Liver (tissue), 9 donors: ENCODE results near the gene DSTN. TPM values are rescaled to one million over a fixed set of nuclear protein-coding genes. Genes with fewer than 3 reads are reported as not detected.

Experiments used
- DNase-seq: peaks from one replicate; pipeline ENCODE4 v3.0.0-alpha.2; 2017; ENCODE audit warnings: low spot score
- H3K27ac ChIP-seq, 2 donors: one replicate each; pipeline ENCODE4 v1.7.0; 2013; ENCODE audit warnings: inconsistent platforms in 2 of 2, low read length in 2 of 2, control low read depth in 1 of 2, low read depth in 1 of 2, mild to moderate bottlenecking in 1 of 2
- H3K27me3 ChIP-seq, 4 donors: one replicate each; pipeline versions ENCODE4 v1.6.1 to v1.7.0; 2013; ENCODE audit warnings: low read length in 3 of 4, inconsistent platforms in 1 of 4, mild to moderate bottlenecking in 1 of 4, moderate library complexity in 1 of 4; ENCODE audit not compliant: control insufficient read depth in 4 of 4, insufficient read depth in 4 of 4
- H3K36me3 ChIP-seq, 4 donors: one replicate each; pipeline versions ENCODE4 v1.6.1 to v1.7.0; 2013; ENCODE audit warnings: low read length in 3 of 4, mild to moderate bottlenecking in 3 of 4, low read depth in 1 of 4, moderate library complexity in 1 of 4; ENCODE audit not compliant: control insufficient read depth in 4 of 4, insufficient read depth in 3 of 4
- H3K4me1 ChIP-seq, 4 donors: one replicate each; pipeline versions ENCODE4 v1.6.1 to v1.7.0; 2013; ENCODE audit warnings: low read length in 3 of 4, mild to moderate bottlenecking in 3 of 4, moderate library complexity in 1 of 4; ENCODE audit not compliant: control insufficient read depth in 4 of 4, insufficient read depth in 4 of 4
- H3K4me3 ChIP-seq, 3 donors: one replicate each; pipeline versions ENCODE4 v1.6.1 to v1.7.0; 2013; ENCODE audit warnings: low read length in 3 of 3, control low read depth in 1 of 3, low read depth in 1 of 3, mild to moderate bottlenecking in 1 of 3
- H3K9ac ChIP-seq, 2 donors: one replicate each; pipeline ENCODE4 v1.7.0; 2013; ENCODE audit warnings: low read length in 2 of 2, mild to moderate bottlenecking in 2 of 2, moderate library complexity in 2 of 2, control low read depth in 1 of 2, low read depth in 1 of 2
- H3K9me3 ChIP-seq, 4 donors: one replicate each; pipeline versions ENCODE4 v1.6.1 to v1.7.0; 2013; ENCODE audit warnings: low read length in 3 of 4; ENCODE audit not compliant: control insufficient read depth in 4 of 4
- CTCF ChIP-seq: fragments of 150-350 bp; IDR thresholded peaks from 2 replicates; pipeline ENCODE4 v1.5.1; 2017; ENCODE audit warnings: improper control_type of control experiment, low read depth, low read length; ENCODE audit not compliant: missing input control
- EGR1 ChIP-seq, 2 donors: IDR thresholded peaks; 2 replicates each; pipeline ENCODE4 v1.6.1; 2016 to 2018; ENCODE audit warnings: antibody characterized with exemption in 2 of 2, low read depth in 2 of 2
- FOXA1 ChIP-seq: IDR thresholded peaks from 2 replicates; pipeline ENCODE4 v1.6.1; 2016; ENCODE audit warnings: antibody characterized with exemption
- FOXA2 ChIP-seq: IDR thresholded peaks from 2 replicates; pipeline ENCODE4 v1.6.1; 2016; ENCODE audit warnings: antibody characterized with exemption
- GABPA ChIP-seq, 2 donors: IDR thresholded peaks in 1 of 2; conservative IDR thresholded peaks in 1 of 2; 2 replicates each; pipeline ENCODE4 v1.6.1; 2016; ENCODE audit warnings: antibody characterized with exemption in 2 of 2, mild to moderate bottlenecking in 1 of 2, moderate library complexity in 1 of 2
- HNF4G ChIP-seq: IDR thresholded peaks from 2 replicates; pipeline ENCODE4 v1.6.1; 2016; ENCODE audit warnings: antibody characterized with exemption
- JUND ChIP-seq, 2 donors: IDR thresholded peaks; 2 replicates each; pipeline ENCODE4 v1.6.1; 2016; ENCODE audit warnings: antibody characterized with exemption in 2 of 2
- NR2F2 ChIP-seq: IDR thresholded peaks from 2 replicates; pipeline ENCODE4 v1.6.1; 2016; ENCODE audit warnings: antibody characterized with exemption
- REST ChIP-seq: IDR thresholded peaks from 2 replicates; pipeline ENCODE4 v1.6.1; 2016; ENCODE audit warnings: antibody characterized with exemption, mild to moderate bottlenecking
- RXRA ChIP-seq, 2 donors: IDR thresholded peaks; 2 replicates each; pipeline ENCODE4 v1.6.1; 2017 to 2018; ENCODE audit warnings: antibody characterized with exemption in 2 of 2, mild to moderate bottlenecking in 1 of 2
- SP1 ChIP-seq: IDR thresholded peaks from 2 replicates; pipeline ENCODE4 v1.6.1; 2018; ENCODE audit warnings: antibody characterized with exemption, mild to moderate bottlenecking
- TAF1 ChIP-seq: conservative IDR thresholded peaks from 2 replicates; pipeline ENCODE4 v1.6.1; 2016; ENCODE audit warnings: antibody characterized with exemption, mild to moderate bottlenecking
- WGBS: extraction: QIAGEN DNeasy Blood & Tissue Kit; methylation state at CpG from one replicate; pipeline ENCODE4 v1.1.7; 2013; 5-methylcytosine and 5-hydroxymethylcytosine counted together
- polyA plus RNA-seq, 2 donors: library from polyadenylated mRNA; stranded (reverse) in 1 of 2; unstranded in 1 of 2; fragments of 200-250 nt in 1 of 2; fragments of >200 nt in 1 of 2; fragmentation: Nextera tagmentation in 1 of 2; extraction: Ambion mirVana in 1 of 2; gene quantifications; one replicate each; pipeline versions ENCODE4 v1.2.1 to v1.2.3, GENCODE V29; 2013 to 2015
- total RNA-seq, 2 donors: library from RNA; depleted of rRNA; stranded (reverse); fragments of >200 nt; gene quantifications; one replicate each; pipeline ENCODE4 v1.2.3, GENCODE V29; 2014
- TF ChIP-seq, protein P1 (sequence below): IDR thresholded peaks from 2 replicates; pipeline ENCODE4 v1.6.1; 2016; ENCODE audit warnings: antibody characterized with exemption
- TF ChIP-seq, protein P2 (sequence below): IDR thresholded peaks from 2 replicates; pipeline ENCODE4 v1.6.1; 2016; ENCODE audit warnings: antibody characterized with exemption
- donor health status: healthy.
- donor health status: healthy.
- donor health status: healthy.
- donor health status: healthy.
- donor health status: healthy.

DSTN gene
- total and polyA plus RNA-seq, 4 donors = 39.9 to 137 (median 108) TPM

- 73% methylated on average over 9 of the region's 9 CpGs for WGBS
- Histone ChIP-seq H3K9ac (no peak overlapping the region), H3K36me3 (peaks cover 41 to 95% (median 70%) of the 10 kb centered on the region in 4 donors), H3K4me1 (peaks cover 3 to 61% (median 29%) of the 10 kb centered on the region in 4 donors), H3K4me3 (no peak overlapping the region), H3K27me3 (no peaks in the 10 kb centered on the region), H3K27ac (no peak overlapping the region), H3K9me3 (no peaks in the 10 kb centered on the region)
- no peak for DNase-seq
- TF ChIP-seq SP1 (no peak), EGR1 (IDR thresholded peaks at IDR 0.05; ENCODE audit: low read depth in 2 of 2) (no peak), TAF1 (no peak), JUND (IDR thresholded peaks at IDR 0.05) (no peak), FOXA2 (no peak), RXRA (IDR thresholded peaks at IDR 0.05) (no peak), HNF4G (no peak), REST (no peak), FOXA1 (no peak)
- TF ChIP-seq, protein P1, sequence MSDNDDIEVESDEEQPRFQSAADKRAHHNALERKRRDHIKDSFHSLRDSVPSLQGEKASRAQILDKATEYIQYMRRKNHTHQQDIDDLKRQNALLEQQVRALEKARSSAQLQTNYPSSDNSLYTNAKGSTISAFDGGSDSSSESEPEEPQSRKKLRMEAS = no peak
These were observed 61.9 kb downstream of the DSTN start for GRCh38 chr20:17631576-17632319.

- H3K4me3 ChIP-seq = no peak overlapping the region
- no peak overlapping the region for H3K9ac ChIP-seq
- H3K27me3 ChIP-seq = no peaks in the 10 kb centered on the region
- H3K4me1 ChIP-seq = peaks cover 2 to 47% (median 17%) of the 10 kb centered on the region in 4 donors
- H3K36me3 ChIP-seq = peaks cover 47 to 96% (median 67%) of the 10 kb centered on the region in 4 donors
- no peak for DNase-seq
- TF ChIP-seq GABPA (IDR thresholded peaks at IDR 0.05 in 1 of 2, conservative IDR thresholded peaks at IDR 0.05 in 1 of 2) (no peak), NR2F2 (no peak), JUND (IDR thresholded peaks at IDR 0.05) (no peak), FOXA2 (no peak), CTCF (no peak), HNF4G (no peak)
- TF ChIP-seq, protein P2, sequence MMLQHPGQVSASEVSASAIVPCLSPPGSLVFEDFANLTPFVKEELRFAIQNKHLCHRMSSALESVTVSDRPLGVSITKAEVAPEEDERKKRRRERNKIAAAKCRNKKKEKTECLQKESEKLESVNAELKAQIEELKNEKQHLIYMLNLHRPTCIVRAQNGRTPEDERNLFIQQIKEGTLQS = no peak
- 95% methylated on average over 13 of the region's 13 CpGs for WGBS
- no peak overlapping the region for H3K27ac ChIP-seq
- H3K9me3 ChIP-seq = no peaks in the 10 kb centered on the region
These were observed 63.5 kb downstream of the DSTN start for GRCh38 chr20:17633221-17633849.
